ENCODE results near the gene CST9.

DNA sequence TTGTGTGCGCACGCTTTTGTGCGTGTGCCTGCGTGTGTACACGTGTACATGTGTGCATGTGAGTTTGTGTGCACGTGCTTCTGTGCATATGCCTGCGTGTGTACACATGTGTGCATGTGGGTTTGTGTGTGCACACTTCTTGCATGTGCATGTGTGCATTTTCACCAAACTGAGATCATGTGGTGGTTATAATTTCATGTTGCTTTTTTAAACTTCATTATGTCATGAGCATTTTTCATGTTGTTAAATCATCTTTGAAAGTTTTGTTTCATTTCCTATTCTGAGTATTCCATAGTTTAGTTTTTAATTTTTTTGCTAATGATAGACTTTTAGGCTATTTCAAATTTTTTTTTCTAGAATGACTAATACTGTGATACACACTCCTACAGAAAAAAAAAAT, 38.4 kb upstream of the CST9 start:
- TF ChIP-seq POLR2A (IDR thresholded peaks at IDR 0.05; ENCODE audit: low read depth, low read length) (no peak), POLR2AphosphoS5 (IDR thresholded peaks at IDR 0.05; ENCODE audit: low read depth, low read length) (no peak)
